Mononuclear cell (primary cell): ENCODE data around the gene GSTM1. TPM values are rescaled to one million over a fixed set of nuclear protein-coding genes. Genes with fewer than 3 reads are reported as not detected.

Source experiments
- H3K27me3 ChIP-seq: 2 replicates; pipeline ENCODE4 v1.6.0; 2011; ENCODE audit warnings: low read length, control low read depth; ENCODE audit not compliant: insufficient read depth
- H3K4me1 ChIP-seq: 2 replicates; pipeline ENCODE4 v1.5.1; 2011; ENCODE audit warnings: mild to moderate bottlenecking, low read length, control low read depth; ENCODE audit not compliant: insufficient read depth
- H3K4me3 ChIP-seq: 2 replicates; pipeline ENCODE4 v1.5.1; 2011; ENCODE audit warnings: mild to moderate bottlenecking, low read length, moderate library complexity
- H3K9me3 ChIP-seq: 2 replicates; pipeline ENCODE4 v1.5.1; 2011; ENCODE audit warnings: low read depth, mild to moderate bottlenecking, control low read depth, low read length
- total RNA-seq: library from RNA; depleted of rRNA; stranded (reverse); fragments of >200 nt; gene quantifications from one replicate; pipeline ENCODE4 v1.2.3, GENCODE V29; 2012

The GSTM1 gene
- not detected for total RNA-seq

- H3K4me1 ChIP-seq: no peaks in the 10 kb centered on the region
- H3K9me3 ChIP-seq: no peaks in the 10 kb centered on the region
- H3K27me3 ChIP-seq: no peaks in the 10 kb centered on the region
- peak within 1 kb of the TSS; percentile 16 for H3K4me3 ChIP-seq
Observed at GRCh38 chr1:109687641-109688499, at the start of gene GSTM1. GSTM1 (plus strand) TSS chr1:109687817; CDS start chr1:109687874, 57 bp downstream.

DNA sequence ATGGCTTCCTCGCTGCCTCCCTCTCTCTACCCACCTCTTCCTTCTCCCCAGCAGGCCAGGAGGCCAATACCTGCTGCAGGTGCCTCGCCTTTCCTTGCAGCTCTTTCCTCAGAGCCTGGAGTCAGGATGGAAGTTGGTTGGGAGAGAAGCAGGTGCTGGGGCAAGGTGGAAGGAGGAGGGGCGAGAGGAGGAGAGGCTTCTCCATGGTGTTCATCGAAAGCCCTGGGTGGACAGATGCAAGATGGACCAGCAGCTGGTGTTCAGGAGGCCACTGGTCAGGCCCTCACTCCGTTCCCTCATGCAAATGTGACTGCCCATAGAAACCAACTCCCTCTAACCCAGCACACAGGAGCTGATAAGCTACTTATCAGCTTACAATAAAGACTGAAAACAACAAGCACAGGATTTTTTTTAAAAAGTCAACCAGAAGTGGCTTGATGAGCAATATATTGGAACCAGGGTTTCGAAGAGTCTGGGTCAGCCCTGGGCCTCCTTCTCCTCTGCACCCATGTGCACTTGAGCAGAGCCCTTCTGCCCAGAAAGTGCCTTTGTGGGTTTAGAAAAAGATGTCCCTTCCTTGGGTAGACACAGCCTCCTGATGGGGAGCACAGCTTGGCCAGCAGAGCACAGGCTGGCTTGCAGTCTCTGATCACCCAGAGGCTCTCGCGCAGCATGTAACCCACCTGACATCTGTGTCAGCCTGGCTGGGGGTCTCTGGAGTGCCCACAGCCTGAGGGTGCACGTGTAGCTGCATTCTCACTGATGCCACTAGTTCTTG lies 48.4 kb upstream of the GSTM1 start:
- Histone ChIP-seq H3K27me3 (no peaks in the 10 kb centered on the region), H3K4me3 (no peak overlapping the region), H3K9me3 (no peaks in the 10 kb centered on the region), H3K4me1 (peaks cover 20% of the 10 kb centered on the region)

GRCh38 chr1:109639841-109640184 lies 47.8 kb upstream of the GSTM1 start:
- peaks cover 14% of the 10 kb centered on the region for H3K4me1 ChIP-seq
- no peaks in the 10 kb centered on the region for H3K27me3 ChIP-seq
- no peaks in the 10 kb centered on the region for H3K9me3 ChIP-seq
- H3K4me3 ChIP-seq: no peak overlapping the region

DNA sequence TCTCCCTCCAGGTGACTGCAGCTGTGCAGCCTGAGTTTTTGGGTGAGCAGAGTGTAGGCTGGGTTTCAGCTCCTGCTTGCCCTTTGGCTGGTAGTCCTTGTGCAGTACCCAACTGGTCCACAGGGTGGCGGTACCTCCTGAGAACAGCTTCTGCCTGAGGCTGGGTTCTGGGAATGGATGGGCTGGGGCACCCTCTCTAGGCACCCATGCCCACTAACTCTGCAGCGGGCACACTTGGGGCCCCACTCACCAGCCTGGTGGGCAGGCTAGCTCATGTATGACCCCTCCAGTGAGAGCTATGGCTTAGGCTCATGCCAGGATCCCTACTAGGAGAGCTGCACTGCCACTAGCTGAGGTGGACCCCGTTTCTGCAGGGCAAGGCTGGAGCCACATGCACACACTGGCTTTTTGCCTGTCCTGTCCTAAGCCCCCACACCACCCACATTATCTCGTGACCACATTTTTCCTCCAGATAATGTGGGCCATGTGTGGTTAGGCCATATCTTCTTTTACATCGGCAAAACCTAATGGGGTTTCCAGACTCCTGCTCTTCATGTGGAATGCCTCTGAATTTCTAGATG lies 47.2 kb upstream of the GSTM1 start:
- Histone ChIP-seq H3K9me3 (no peaks in the 10 kb centered on the region), H3K4me1 (peaks cover 11% of the 10 kb centered on the region), H3K4me3 (no peak overlapping the region), H3K27me3 (no peaks in the 10 kb centered on the region)

DNA sequence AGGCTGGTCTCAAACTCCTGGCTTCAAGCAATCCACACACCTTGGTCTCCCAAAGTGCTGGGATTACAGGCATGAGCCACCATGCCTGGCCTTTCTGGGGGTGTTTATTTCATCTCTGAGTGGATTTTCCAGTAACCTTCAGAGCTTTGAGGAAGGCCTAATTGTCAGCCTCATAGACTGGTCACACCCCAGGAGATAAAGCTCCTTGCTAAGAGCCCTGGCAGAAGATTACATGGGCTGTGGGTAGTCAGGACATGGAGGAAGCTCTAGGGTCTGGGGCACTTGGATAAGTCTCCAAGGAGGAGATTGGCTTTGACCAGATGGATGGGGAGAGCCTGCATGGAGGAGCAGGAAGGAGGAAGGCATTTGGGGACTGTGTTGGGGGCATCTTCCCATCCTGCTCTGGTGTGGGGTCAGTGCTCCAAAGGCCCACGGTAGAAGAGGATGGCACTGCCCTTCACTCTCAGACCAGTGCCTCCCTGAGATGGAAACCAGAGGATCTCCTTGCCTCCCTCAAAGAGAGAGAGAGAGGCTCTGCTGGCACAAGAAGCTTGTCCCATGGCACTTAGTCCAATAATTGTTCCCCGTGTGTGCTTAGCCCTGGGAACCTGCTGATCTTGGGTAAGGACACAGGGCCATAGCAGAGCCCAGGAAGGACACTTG lies 46.4 kb upstream of the GSTM1 start:
- H3K27me3 ChIP-seq: no peaks in the 10 kb centered on the region
- H3K4me3 ChIP-seq: no peak overlapping the region
- H3K4me1 ChIP-seq: peaks cover 11% of the 10 kb centered on the region

GRCh38 chr1:109641861-109642260 lies 45.8 kb upstream of the GSTM1 start:
- Histone ChIP-seq H3K4me3 (no peak overlapping the region), H3K27me3 (no peaks in the 10 kb centered on the region), H3K4me1 (peaks cover 11% of the 10 kb centered on the region), H3K9me3 (no peaks in the 10 kb centered on the region)

More for the DNA sequence above, 46.4 kb upstream of the GSTM1 start:
- H3K9me3 ChIP-seq: no peaks in the 10 kb centered on the region

- H3K9me3 ChIP-seq: no peaks in the 10 kb centered on the region
Observed at GRCh38 chr1:109642626-109643025, 45.0 kb upstream of the GSTM1 start.

DNA sequence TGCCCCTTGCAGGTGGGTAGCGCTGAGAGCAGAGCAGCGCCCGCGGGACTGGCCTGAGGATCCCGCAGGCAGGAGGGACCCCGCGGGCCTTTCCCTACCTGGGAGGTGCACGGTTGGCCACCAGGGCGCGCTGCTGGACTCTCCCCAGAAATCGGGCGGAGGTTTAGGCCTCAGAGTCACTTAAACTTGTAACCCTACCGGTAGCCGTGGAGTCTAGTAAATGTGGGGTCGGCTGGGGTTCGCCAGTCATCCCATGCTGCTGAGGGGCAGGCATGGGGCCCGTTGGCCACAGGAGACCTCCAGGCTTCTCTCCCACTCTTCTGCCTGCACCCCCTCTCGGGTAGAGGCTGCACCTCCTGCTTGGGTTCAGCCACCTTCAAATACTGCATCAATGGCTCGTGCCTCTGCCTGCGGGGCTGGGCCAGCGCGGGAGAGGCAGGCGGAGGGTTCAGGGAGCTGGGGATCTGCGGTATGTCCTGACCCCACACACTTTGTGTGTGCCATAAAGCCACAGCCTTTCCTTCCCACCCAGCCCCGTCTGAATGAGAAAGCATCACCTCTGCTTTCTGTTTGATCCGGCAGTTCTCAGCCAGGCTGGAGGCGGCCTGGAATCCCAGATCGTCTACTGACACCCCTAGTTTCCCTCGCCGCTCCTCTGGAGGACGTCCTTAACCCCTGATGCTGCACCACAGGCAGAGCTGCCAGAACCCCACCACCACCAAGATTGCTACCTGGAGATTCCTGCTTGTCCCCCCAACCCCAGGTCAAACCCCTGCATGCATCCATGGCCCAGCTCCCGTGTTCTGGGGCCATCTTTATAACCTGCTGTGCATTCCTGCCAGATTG lies 44.0 kb upstream of the GSTM1 start:
- Histone ChIP-seq H3K9me3 (no peaks in the 10 kb centered on the region), H3K27me3 (no peaks in the 10 kb centered on the region), H3K4me1 (peaks cover 11% of the 10 kb centered on the region), H3K4me3 (no peak overlapping the region)

More at GRCh38 chr1:109642626-109643025, 45.0 kb upstream of the GSTM1 start:
- Histone ChIP-seq H3K4me3 (no peak overlapping the region), H3K4me1 (peaks cover 11% of the 10 kb centered on the region), H3K27me3 (no peaks in the 10 kb centered on the region)

DNA sequence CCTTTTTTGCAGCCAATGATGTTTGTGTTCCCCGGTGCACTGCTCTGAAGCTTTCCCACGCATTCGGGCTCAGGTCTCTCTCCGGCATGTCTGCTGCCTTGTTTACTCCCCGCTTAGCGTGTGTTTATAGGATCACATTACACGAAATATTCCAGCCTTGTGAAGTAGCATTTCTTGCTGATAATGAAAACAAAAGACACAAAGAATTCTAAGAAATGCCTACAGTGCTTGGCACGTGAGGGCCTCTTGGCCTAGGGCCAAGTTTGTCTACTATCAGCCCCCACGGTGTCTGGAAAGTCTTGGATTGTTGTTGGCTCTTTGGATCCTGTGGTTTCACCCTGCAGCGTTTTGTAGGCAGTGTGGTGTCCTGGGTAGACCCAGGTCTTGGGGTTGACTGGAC lies 42.9 kb upstream of the GSTM1 start:
- H3K4me3 ChIP-seq: no peak overlapping the region
- H3K4me1 ChIP-seq: peaks cover 11% of the 10 kb centered on the region
- no peaks in the 10 kb centered on the region for H3K9me3 ChIP-seq
- no peaks in the 10 kb centered on the region for H3K27me3 ChIP-seq

GRCh38 chr1:109649491-109649914 lies 38.1 kb upstream of the GSTM1 start:
- Histone ChIP-seq H3K27me3 (peaks cover under 1% of the 10 kb centered on the region), H3K4me1 (no peaks in the 10 kb centered on the region), H3K4me3 (no peak overlapping the region), H3K9me3 (no peaks in the 10 kb centered on the region)

- Histone ChIP-seq H3K9me3 (no peaks in the 10 kb centered on the region), H3K27me3 (peaks cover 2% of the 10 kb centered on the region), H3K4me1 (peaks cover 5% of the 10 kb centered on the region), H3K4me3 (no peak overlapping the region)
Observed at GRCh38 chr1:109650609-109651008, 37.0 kb upstream of the GSTM1 start.

GRCh38 chr1:109652402-109652801 lies 35.2 kb upstream of the GSTM1 start:
- Histone ChIP-seq H3K4me3 (no peak overlapping the region), H3K4me1 (peaks cover 15% of the 10 kb centered on the region), H3K27me3 (peaks cover 2% of the 10 kb centered on the region), H3K9me3 (no peaks in the 10 kb centered on the region)

GRCh38 chr1:109653306-109653705 lies 34.3 kb upstream of the GSTM1 start:
- peaks cover 2% of the 10 kb centered on the region for H3K27me3 ChIP-seq
- no peaks in the 10 kb centered on the region for H3K9me3 ChIP-seq
- no peak overlapping the region for H3K4me3 ChIP-seq
- peaks cover 16% of the 10 kb centered on the region for H3K4me1 ChIP-seq

DNA sequence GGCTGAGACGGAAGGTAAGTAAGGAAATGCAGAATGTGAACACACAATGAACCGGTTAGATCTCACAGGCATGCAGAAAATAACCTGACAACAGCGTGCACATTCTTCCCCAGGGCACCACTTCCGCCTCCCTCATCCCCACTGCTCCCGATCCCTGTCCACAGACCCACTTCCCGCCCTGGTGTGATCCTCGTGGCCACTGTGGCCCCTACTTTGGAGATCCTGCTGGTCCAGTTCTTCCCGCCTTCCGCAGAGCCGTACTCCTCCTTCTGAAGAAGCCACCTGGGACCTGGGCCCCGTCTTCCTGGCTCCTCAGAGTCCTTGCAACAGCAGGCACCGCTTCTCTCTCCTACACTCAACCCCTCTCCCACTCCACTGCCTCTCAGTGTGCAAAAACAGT lies 33.1 kb upstream of the GSTM1 start:
- H3K27me3 ChIP-seq: peaks cover 2% of the 10 kb centered on the region
- no peaks in the 10 kb centered on the region for H3K9me3 ChIP-seq
- H3K4me3 ChIP-seq: no peak overlapping the region
- peaks cover 20% of the 10 kb centered on the region for H3K4me1 ChIP-seq
